ENCODE results near the gene MADD. TPM values are rescaled to one million over a fixed set of nuclear protein-coding genes. Genes with fewer than 3 reads are reported as not detected.
A peak's percentile ranks its signal among the peaks of the same experiment; 100 is the strongest.

The MADD gene
- total and polyA plus RNA-seq, 2 experiments from 2014 or later = 13.4 to 43.8 TPM

DNA sequence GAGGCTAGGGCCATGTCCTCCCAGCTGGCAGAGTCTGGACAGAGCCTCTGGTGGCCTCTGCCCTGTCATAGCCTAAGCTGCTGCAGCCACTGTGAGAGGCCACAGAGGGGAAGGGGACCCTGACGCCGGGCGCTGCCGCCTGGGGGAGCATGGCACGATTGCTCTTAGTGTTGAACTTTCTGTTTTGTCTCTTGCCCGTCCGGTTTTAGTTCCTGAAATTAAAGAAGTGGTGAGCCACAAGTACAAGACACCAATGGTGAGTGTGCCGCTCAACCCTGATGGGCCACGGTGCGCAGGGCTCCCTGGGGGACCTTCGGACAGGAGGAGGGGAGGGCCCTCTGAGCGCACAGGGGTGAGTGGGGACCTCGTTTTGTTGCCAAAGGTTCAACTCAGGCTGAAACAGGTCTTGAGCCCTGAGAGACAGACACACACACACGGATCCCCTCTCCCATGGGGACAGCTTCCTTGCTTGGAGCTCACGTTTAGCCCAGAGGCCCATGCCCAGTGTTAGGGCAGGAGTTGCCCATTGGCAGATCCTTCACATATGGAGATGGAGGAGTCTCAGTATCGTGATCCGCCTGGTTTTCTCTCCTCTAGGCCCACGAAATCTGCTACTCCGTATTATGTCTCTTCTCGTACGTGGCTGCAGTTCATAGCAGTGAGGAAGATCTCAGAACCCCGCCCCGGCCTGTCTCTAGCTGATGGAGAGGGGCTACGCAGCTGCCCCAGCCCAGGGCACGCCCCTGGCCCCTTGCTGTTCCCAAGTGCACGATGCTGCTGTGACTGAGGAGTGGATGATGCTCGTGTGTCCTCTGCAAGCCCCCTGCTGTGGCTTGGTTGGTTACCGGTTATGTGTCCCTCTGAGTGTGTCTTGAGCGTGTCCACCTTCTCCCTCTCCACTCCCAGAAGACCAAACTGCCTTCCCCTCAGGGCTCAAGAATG, 58.8 kb downstream of the MADD start:
- Histone ChIP-seq H3K4me3 (no peak overlapping the region), H3K79me2 (replicated peaks; ENCODE audit: insufficient read depth) (no peaks in the 10 kb centered on the region), H3K4me2 (no peak overlapping the region), H2AFZ (no peak overlapping the region), H3K27me3 (ENCODE audit: insufficient read depth) (no peaks in the 10 kb centered on the region), H3K27ac (ENCODE audit: low read depth) (no peak overlapping the region), H4K20me1 (replicated peaks; ENCODE audit: insufficient read depth) (no peaks in the 10 kb centered on the region; the same call in 1 of the 2 replicates), H3F3A (replicated peaks; ENCODE audit: low read depth) (no peaks in the 10 kb centered on the region), H3K9me2 (ENCODE audit: insufficient read depth) (no peaks in the 10 kb centered on the region), H3K4me1 (ENCODE audit: insufficient read depth) (no peaks in the 10 kb centered on the region), H3K36me3 (ENCODE audit: insufficient read depth) (no peaks in the 10 kb centered on the region)
- DNase-seq (ENCODE audit: low spot score) = no peak
- peaks cover 17% of the 10 kb centered on the region for H3K36me3 Mint-ChIP-seq (ENCODE audit: low read depth)
- TF ChIP-seq, protein P1, sequence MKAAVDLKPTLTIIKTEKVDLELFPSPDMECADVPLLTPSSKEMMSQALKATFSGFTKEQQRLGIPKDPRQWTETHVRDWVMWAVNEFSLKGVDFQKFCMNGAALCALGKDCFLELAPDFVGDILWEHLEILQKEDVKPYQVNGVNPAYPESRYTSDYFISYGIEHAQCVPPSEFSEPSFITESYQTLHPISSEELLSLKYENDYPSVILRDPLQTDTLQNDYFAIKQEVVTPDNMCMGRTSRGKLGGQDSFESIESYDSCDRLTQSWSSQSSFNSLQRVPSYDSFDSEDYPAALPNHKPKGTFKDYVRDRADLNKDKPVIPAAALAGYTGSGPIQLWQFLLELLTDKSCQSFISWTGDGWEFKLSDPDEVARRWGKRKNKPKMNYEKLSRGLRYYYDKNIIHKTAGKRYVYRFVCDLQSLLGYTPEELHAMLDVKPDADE (IDR thresholded peaks at IDR 0.05) = no peak
- TF ChIP-seq CREB1 (CRISPR knock-in tag; IDR thresholded peaks at IDR 0.05; ENCODE audit: low read depth) (no peak), ZNF331 (CRISPR knock-in tag; IDR thresholded peaks at IDR 0.05; ENCODE audit: low read depth) (no peak), POLR2AphosphoS5 (IDR thresholded peaks at IDR 0.05; ENCODE audit: low read depth) (no peak), NANOG (IDR thresholded peaks at IDR 0.05; ENCODE audit: borderline replicate concordance) (no peak), STAT1 (IDR thresholded peaks at IDR 0.05; ENCODE audit: unreplicated experiment) (no peak), JUNB (IDR thresholded peaks at IDR 0.05; ENCODE audit: unreplicated experiment) (no peak), EZH2 (IDR thresholded peaks at IDR 0.05; ENCODE audit: low read depth, unreplicated experiment) (no peak), EZH2phosphoT487 (IDR thresholded peaks at IDR 0.05; ENCODE audit: unreplicated experiment) (no peak), REST (IDR thresholded peaks at IDR 0.05; ENCODE audit: unreplicated experiment) (no peak), ZNF114 (CRISPR knock-in tag; IDR thresholded peaks at IDR 0.05) (no peak)
- TF ChIP-seq, protein P2, sequence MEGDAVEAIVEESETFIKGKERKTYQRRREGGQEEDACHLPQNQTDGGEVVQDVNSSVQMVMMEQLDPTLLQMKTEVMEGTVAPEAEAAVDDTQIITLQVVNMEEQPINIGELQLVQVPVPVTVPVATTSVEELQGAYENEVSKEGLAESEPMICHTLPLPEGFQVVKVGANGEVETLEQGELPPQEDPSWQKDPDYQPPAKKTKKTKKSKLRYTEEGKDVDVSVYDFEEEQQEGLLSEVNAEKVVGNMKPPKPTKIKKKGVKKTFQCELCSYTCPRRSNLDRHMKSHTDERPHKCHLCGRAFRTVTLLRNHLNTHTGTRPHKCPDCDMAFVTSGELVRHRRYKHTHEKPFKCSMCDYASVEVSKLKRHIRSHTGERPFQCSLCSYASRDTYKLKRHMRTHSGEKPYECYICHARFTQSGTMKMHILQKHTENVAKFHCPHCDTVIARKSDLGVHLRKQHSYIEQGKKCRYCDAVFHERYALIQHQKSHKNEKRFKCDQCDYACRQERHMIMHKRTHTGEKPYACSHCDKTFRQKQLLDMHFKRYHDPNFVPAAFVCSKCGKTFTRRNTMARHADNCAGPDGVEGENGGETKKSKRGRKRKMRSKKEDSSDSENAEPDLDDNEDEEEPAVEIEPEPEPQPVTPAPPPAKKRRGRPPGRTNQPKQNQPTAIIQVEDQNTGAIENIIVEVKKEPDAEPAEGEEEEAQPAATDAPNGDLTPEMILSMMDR (conservative IDR thresholded peaks at IDR 0.05; ENCODE audit: low read depth in 2 of 2) = no peak
- TF ChIP-seq, protein P3, sequence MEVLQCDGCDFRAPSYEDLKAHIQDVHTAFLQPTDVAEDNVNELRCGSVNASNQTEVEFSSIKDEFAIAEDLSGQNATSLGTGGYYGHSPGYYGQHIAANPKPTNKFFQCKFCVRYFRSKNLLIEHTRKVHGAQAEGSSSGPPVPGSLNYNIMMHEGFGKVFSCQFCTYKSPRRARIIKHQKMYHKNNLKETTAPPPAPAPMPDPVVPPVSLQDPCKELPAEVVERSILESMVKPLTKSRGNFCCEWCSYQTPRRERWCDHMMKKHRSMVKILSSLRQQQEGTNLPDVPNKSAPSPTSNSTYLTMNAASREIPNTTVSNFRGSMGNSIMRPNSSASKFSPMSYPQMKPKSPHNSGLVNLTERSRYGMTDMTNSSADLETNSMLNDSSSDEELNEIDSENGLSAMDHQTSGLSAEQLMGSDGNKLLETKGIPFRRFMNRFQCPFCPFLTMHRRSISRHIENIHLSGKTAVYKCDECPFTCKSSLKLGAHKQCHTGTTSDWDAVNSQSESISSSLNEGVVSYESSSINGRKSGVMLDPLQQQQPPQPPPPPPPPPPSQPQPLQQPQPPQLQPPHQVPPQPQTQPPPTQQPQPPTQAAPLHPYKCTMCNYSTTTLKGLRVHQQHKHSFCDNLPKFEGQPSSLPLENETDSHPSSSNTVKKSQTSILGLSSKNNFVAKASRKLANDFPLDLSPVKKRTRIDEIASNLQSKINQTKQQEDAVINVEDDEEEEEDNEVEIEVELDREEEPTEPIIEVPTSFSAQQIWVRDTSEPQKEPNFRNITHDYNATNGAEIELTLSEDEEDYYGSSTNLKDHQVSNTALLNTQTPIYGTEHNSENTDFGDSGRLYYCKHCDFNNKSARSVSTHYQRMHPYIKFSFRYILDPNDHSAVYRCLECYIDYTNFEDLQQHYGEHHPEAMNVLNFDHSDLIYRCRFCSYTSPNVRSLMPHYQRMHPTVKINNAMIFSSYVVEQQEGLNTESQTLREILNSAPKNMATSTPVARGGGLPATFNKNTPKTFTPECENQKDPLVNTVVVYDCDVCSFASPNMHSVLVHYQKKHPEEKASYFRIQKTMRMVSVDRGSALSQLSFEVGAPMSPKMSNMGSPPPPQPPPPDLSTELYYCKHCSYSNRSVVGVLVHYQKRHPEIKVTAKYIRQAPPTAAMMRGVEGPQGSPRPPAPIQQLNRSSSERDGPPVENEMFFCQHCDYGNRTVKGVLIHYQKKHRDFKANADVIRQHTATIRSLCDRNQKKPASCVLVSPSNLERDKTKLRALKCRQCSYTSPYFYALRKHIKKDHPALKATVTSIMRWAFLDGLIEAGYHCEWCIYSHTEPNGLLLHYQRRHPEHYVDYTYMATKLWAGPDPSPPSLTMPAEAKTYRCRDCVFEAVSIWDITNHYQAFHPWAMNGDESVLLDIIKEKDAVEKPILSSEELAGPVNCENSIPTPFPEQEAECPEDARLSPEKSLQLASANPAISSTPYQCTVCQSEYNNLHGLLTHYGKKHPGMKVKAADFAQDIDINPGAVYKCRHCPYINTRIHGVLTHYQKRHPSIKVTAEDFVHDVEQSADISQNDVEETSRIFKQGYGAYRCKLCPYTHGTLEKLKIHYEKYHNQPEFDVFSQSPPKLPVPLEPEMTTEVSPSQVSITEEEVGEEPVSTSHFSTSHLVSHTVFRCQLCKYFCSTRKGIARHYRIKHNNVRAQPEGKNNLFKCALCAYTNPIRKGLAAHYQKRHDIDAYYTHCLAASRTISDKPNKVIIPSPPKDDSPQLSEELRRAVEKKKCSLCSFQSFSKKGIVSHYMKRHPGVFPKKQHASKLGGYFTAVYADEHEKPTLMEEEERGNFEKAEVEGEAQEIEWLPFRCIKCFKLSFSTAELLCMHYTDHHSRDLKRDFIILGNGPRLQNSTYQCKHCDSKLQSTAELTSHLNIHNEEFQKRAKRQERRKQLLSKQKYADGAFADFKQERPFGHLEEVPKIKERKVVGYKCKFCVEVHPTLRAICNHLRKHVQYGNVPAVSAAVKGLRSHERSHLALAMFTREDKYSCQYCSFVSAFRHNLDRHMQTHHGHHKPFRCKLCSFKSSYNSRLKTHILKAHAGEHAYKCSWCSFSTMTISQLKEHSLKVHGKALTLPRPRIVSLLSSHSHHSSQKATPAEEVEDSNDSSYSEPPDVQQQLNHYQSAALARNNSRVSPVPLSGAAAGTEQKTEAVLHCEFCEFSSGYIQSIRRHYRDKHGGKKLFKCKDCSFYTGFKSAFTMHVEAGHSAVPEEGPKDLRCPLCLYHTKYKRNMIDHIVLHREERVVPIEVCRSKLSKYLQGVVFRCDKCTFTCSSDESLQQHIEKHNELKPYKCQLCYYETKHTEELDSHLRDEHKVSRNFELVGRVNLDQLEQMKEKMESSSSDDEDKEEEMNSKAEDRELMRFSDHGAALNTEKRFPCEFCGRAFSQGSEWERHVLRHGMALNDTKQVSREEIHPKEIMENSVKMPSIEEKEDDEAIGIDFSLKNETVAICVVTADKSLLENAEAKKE (CRISPR knock-in tag; IDR thresholded peaks at IDR 0.05) = no peak
- H3K4me3 Mint-ChIP-seq = no peak overlapping the region
- no peaks in the 10 kb centered on the region for H3K9me3 Mint-ChIP-seq
- H3K27ac Mint-ChIP-seq = peak overlapping the region; percentile 74; the same call in 1 of the 2 replicates
- peaks cover 11% of the 10 kb centered on the region for H3K27me3 Mint-ChIP-seq (ENCODE audit: insufficient read depth, low read depth, poor library complexity)
- ATAC-seq = no peak
- no peaks in the 10 kb centered on the region for H3K4me1 Mint-ChIP-seq

Measured in GM23338 (cell line).